K562 (cell line): ENCODE data around the gene MAN1B1. TPM values are rescaled to one million over a fixed set of nuclear protein-coding genes. Genes with fewer than 3 reads are reported as not detected.

Experiments
- ATAC-seq: fragments of 200-7000 bp; cut with Tn5 transposase; 3 replicates; pipeline ENCODE4 v1.9.1; 2020; ENCODE audit warnings: moderate library complexity
- BruUV-seq: library from RNA; stranded (reverse); fragments of 400-500 nt; replicated peaks from 2 replicates; lab custom pipeline; 2021; lab: Mats Ljungman, UMichigan
- CTCF ChIA-PET: fragments of 300-600 bp; formaldehyde crosslinking; extraction: SDS; loops from one replicate; lab custom pipeline; 2021; ENCODE audit warnings: low intra/inter-chr PET ratio; lab: Yijun Ruan, JAX
- POLR2A ChIA-PET: fragments of 300-600, 350-650 bp; sonication (Branson Sonifier 250); formaldehyde crosslinking; extraction: SDS; loops from one replicate; lab custom pipeline; 2021; ENCODE audit warnings: antibody characterized with exemption, inconsistent platforms; lab: Yijun Ruan, JAX
- DNase-seq, 4 experiments: peaks; one replicate each; pipeline versions ENCODE4 v3.0.0 to v3.0.0-alpha.2; 2011 to 2018; ENCODE audit warnings: low spot score in 3 of 4, mixed read lengths in 3 of 4; ENCODE audit errors: extremely low read depth in 1 of 4
- FAIRE-seq: peaks from 2 replicates; lab custom pipeline; 2011; peaks lifted over from hg19 to GRCh38; lab: Jason Lieb, UNC
- H2AFZ ChIP-seq: 2 replicates; pipeline ENCODE4 v1.6.0; 2011; ENCODE audit warnings: low read depth, low read length, control low read depth, inconsistent platforms
- H3K27ac ChIP-seq: fragments of 200-600 bp; 3 replicates; pipeline ENCODE4 v1.8.0; 2011; ENCODE audit warnings: low read depth, mild to moderate bottlenecking, control low read depth, inconsistent platforms, low read length, moderate library complexity, mixed read lengths; ENCODE audit errors: extremely low read depth
- H3K27me3 ChIP-seq, 2 experiments: fragments of 300-600 bp in 1 of 2; 2 replicates in 1 of 2; 3 replicates in 1 of 2; pipeline versions ENCODE4 v1.6.0 to v1.8.0; 2011; ENCODE audit warnings: inconsistent platforms in 2 of 2, low read length in 2 of 2, mild to moderate bottlenecking in 1 of 2, mixed read lengths in 1 of 2, moderate library complexity in 1 of 2; ENCODE audit not compliant: control insufficient read depth in 2 of 2, insufficient read depth in 2 of 2
- H3K36me3 ChIP-seq: fragments of 300-600 bp; 3 replicates; pipeline ENCODE4 v1.8.0; 2011; ENCODE audit warnings: mild to moderate bottlenecking, low read length, inconsistent platforms; ENCODE audit not compliant: control insufficient read depth, insufficient read depth
- H3K4me1 ChIP-seq, 2 experiments: fragments of 200-600 bp in 1 of 2; replicated peaks in 1 of 2; 2 replicates in 1 of 2; 3 replicates in 1 of 2; pipeline versions ENCODE4 v1.5.1 to v1.8.0; 2011; ENCODE audit warnings: inconsistent platforms in 2 of 2, low read length in 2 of 2, mild to moderate bottlenecking in 1 of 2, mixed read lengths in 1 of 2, moderate library complexity in 1 of 2; ENCODE audit not compliant: control insufficient read depth in 2 of 2, insufficient read depth in 2 of 2
- H3K4me2 ChIP-seq: 2 replicates; pipeline ENCODE4 v1.6.1; 2011; ENCODE audit warnings: low read length, control low read depth, inconsistent platforms, mixed read lengths; ENCODE audit not compliant: insufficient read depth
- H3K4me3 ChIP-seq: fragments of 200-600 bp; sonication (generic), shearing (Covaris generic); 2 replicates; pipeline ENCODE4 v1.5.1; 2016; ENCODE audit warnings: control low read depth, inconsistent platforms
- H3K79me2 ChIP-seq: fragments of 200-600 bp; 3 replicates; pipeline ENCODE4 v1.8.0; 2011; ENCODE audit warnings: low read length, inconsistent platforms; ENCODE audit not compliant: control insufficient read depth, insufficient read depth
- H3K9ac ChIP-seq, 2 experiments: 2 replicates each; pipeline versions ENCODE4 v1.6.0 to v1.6.1; 2011; ENCODE audit warnings: low read depth in 2 of 2, low read length in 2 of 2, control low read depth in 1 of 2, inconsistent platforms in 1 of 2, mild to moderate bottlenecking in 1 of 2, mixed read lengths in 1 of 2; ENCODE audit not compliant: insufficient read depth in 1 of 2
- H3K9me1 ChIP-seq: one replicate; pipeline ENCODE4 v1.6.0; 2011; ENCODE audit warnings: inconsistent platforms, mild to moderate bottlenecking, low read length, moderate library complexity; ENCODE audit not compliant: control insufficient read depth, insufficient read depth
- H3K9me3 ChIP-seq: replicated peaks from 2 replicates; pipeline ENCODE4 v1.5.1; 2011; ENCODE audit warnings: low read depth, low read length, inconsistent platforms; ENCODE audit not compliant: control insufficient read depth, insufficient read depth
- H4K20me1 ChIP-seq: replicated peaks from 2 replicates; pipeline ENCODE4 v1.6.1; 2011; ENCODE audit warnings: low read length, inconsistent platforms, mixed read lengths; ENCODE audit not compliant: control insufficient read depth, insufficient read depth
- CBX2 ChIP-seq: fragments of 200-600 bp; sonication (generic); IDR thresholded peaks from one replicate; pipeline ENCODE4 v1.6.1; 2012; ENCODE audit warnings: mild to moderate bottlenecking, low read length, inconsistent platforms; ENCODE audit not compliant: insufficient read depth, poor library complexity, severe bottlenecking
- ESRRB ChIP-seq: fragments of 250-450 bp; sonication (Bioruptor Pico); IDR thresholded peaks from 2 replicates; pipeline ENCODE4 v1.5.0; 2020; ENCODE audit warnings: mild to moderate bottlenecking, moderate library complexity, borderline replicate concordance
- HDGF ChIP-seq: fragments of 450-650 bp; IDR thresholded peaks from 2 replicates; pipeline ENCODE4 v1.6.1; 2016
- HMG20B ChIP-seq: fragments of 250-450 bp; sonication (Bioruptor Pico); IDR thresholded peaks from 2 replicates; pipeline ENCODE4 v1.5.0; 2021; ENCODE audit warnings: mild to moderate bottlenecking
- LARP7 ChIP-seq: fragments of 450-650 bp; IDR thresholded peaks from 2 replicates; pipeline ENCODE4 v1.6.1; 2016
- MECOM ChIP-seq: fragments of 250-450 bp; sonication (Bioruptor Pico); IDR thresholded peaks from 2 replicates; pipeline ENCODE4 v1.8.0; 2022; ENCODE audit warnings: inconsistent platforms
- PHF21A ChIP-seq: fragments of 450-650 bp; IDR thresholded peaks from 2 replicates; pipeline ENCODE4 v1.6.1; 2017; ENCODE audit warnings: low read depth, borderline replicate concordance
- POLR2AphosphoS5 ChIP-seq: IDR thresholded peaks from 2 replicates; pipeline ENCODE4 v1.6.1; 2011; ENCODE audit warnings: mild to moderate bottlenecking, low read depth, low read length, moderate library complexity; ENCODE audit not compliant: control insufficient read depth, insufficient read depth
- SNRNP70 ChIP-seq: fragments of 200-400 bp; formaldehyde crosslinking; optimal IDR thresholded peaks from 2 replicates; pipeline ENCODE3; 2017; ENCODE audit warnings: low read depth, low read length
- USF2 ChIP-seq: sonication (generic); formaldehyde crosslinking; IDR thresholded peaks from 2 replicates; pipeline ENCODE4 v1.5.0; 2020; ENCODE audit warnings: missing genetic modification reagents
- ZHX1 ChIP-seq: fragments of 150-350 bp; conservative IDR thresholded peaks from 2 replicates; pipeline ENCODE4 v1.6.1; 2014; ENCODE audit warnings: low read length
- ZNF124 ChIP-seq: sonication (generic); formaldehyde crosslinking; IDR thresholded peaks from 2 replicates; pipeline ENCODE4 v1.8.1; 2022; ENCODE audit warnings: missing genetic modification reagents
- ZNF175 ChIP-seq: fragments of 200-800 bp; sonication (Bioruptor generic); IDR thresholded peaks from 2 replicates; pipeline ENCODE4 v1.6.1; 2016; ENCODE audit warnings: low read depth, mild to moderate bottlenecking, missing genetic modification characterization, missing compliant biosample characterization
- WGBS: fragments of 100-300 bp; shearing (Covaris generic); methylation state at CpG from one replicate; pipeline ENCODE4 v1.1.6; 2016; ENCODE audit warnings: low coverage, mixed read lengths; ENCODE audit not compliant: insufficient coverage; ENCODE audit errors: missing lambda C conversion rate; 5-methylcytosine and 5-hydroxymethylcytosine counted together
- in situ Hi-C: fragments of 300-500 bp; cut with MboI; formaldehyde crosslinking; loops from 4 replicates; pipeline ENCODE4 v1.15.0; 2018; ENCODE audit warnings: inconsistent platforms, mixed read lengths
- intact Hi-C: fragments of 100-400 bp; cut with micrococcal nuclease; formaldehyde crosslinking; loops from 2 replicates; pipeline ENCODE4 v1.14.2; 2022
- polyA plus RNA-seq, 8 experiments: library from polyadenylated mRNA; depleted of rRNA in 4 of 8; stranded (reverse) in 5 of 8; unstranded in 3 of 8; fragments of >200 nt; fragmentation: Nextera tagmentation in 2 of 8; fragmentation: Illumina TruSeq in 1 of 8; extraction: Ambion mirVana in 2 of 8; extraction: Trizol in 1 of 8; gene quantifications; 2 replicates each; pipeline versions ENCODE4 v1.2.1 to v1.2.3, GENCODE V29; 2011 to 2014; ENCODE audit warnings: inconsistent platforms in 1 of 8, missing spikeins in 1 of 8
- total RNA-seq, 7 experiments: library from RNA; depleted of rRNA in 6 of 7; stranded (reverse); fragments of >200 nt in 6 of 7; fragmentation: Illumina TruSeq in 2 of 7; extraction: Trizol in 2 of 7; gene quantifications; 2 replicates each; pipeline versions ENCODE4 v1.2.1 to v1.2.3, GENCODE V29; 2011 to 2021; ENCODE audit warnings: low replicate concordance in 1 of 7
- TF ChIP-seq, protein P1 (sequence below): fragments of 250-450 bp; sonication (Bioruptor Pico); IDR thresholded peaks from 2 replicates; pipeline ENCODE4 v1.4.0; 2020; ENCODE audit warnings: mild to moderate bottlenecking, moderate library complexity

The MAN1B1 gene
- total and polyA plus RNA-seq, 9 of the 15 experiments (the other 6 are each of a cell fraction or from before 2014, with no cell fraction given) = 0.55 to 36.6 (median 27.3) TPM

DNA sequence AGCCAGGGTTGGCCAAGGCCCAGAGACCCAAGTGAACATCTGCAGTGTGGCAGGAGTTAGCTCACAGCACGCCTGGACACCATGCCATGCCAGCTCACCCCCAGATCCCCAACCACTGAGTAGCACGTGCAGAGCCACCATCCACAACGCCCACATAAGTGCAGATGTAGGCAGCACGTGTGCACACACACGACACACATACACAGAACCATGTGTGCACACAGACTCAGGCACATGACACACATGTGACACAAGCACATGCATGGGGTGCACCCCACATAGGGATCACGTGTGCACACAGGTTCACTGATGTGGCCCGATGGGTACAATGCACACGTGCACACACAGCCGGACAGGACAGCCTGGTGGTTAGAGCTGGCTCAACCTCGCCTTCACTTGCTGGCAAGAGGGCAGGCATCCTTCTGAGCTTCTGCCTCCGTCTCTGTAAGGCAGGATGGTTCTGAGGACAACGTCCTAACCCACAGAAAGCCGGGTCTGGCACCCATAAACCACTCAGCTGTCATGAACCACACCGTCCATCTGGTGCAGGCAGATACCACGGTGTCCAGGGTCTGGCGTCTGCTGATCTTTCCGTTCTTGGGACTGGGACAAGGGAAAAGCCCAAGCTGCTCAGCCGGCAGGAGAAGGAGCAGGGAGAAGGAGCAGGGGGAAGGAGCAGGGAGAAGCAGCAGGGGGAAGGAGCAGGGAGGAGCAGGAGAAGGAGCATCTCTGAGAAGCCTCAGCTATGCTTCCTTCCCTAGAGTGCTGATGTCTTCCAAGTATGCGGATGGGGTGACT is 71.0 kb downstream of the MAN1B1 start:
- peak in 3 of 4 experiments; percentile 47 to 62 (median 54) for DNase-seq
- H3K9me3 ChIP-seq = no peaks in the 10 kb centered on the region; the same call in 1 of the 2 replicates
- in situ Hi-C loops = no loop called here
- no peaks in the 10 kb centered on the region for H3K36me3 ChIP-seq
- peak; percentile 13; the same call in 2 of the 3 replicates for ATAC-seq
- FAIRE-seq = peak; percentile 85
- peak overlapping the region; percentile 49 for H2AFZ ChIP-seq
- peak overlapping the region in 1 of 2 experiments; percentile 57; a peak in 2 of 4 replicates for H3K9ac ChIP-seq
- ChIA-PET POLR2A (interaction anchor here (0.7 to 1.4 kb wide), 4 partner anchors 8 to 83 kb away, joined by 3 to 5 read pairs (median 3); partner anchors contain the start of gene TUBB4B), CTCF (no interaction called here)
- H3K79me2 ChIP-seq = no peaks in the 10 kb centered on the region
- H3K27ac ChIP-seq = no peak overlapping the region; the same call in 2 of the 3 replicates
- H3K27me3 ChIP-seq = no peaks in the 10 kb centered on the region; a peak in 1 of 5 replicates
- H4K20me1 ChIP-seq = 0 out of 2 replicates have a peak, but pooled peaks cover 8% of the 10 kb centered on the region
- H3K4me3 ChIP-seq = no peak overlapping the region
- peak overlapping the region; percentile 58; the same call in 1 of the 2 replicates for H3K4me2 ChIP-seq
- no TSS peak for BruUV-seq
- H3K4me1 ChIP-seq = peaks cover 18 to 69% of the 10 kb centered on the region in 2 experiments; a peak in 4 of 5 replicates
- WGBS = 15% methylated on average over 18 of the region's 19 CpGs
- H3K9me1 ChIP-seq = no peaks in the 10 kb centered on the region
- intact Hi-C loops = no loop called here
- TF ChIP-seq PHF21A (no peak), ZNF175 (no peak), ZNF124 (CRISPR knock-in tag) (no peak), CBX2 (no peak), POLR2AphosphoS5 (peak; percentile 38; the same call in 1 of the 2 replicates), LARP7 (no peak), ESRRB (no peak), SNRNP70 (no peak), HMG20B (CRISPR knock-in tag) (no peak), HDGF (no peak), USF2 (peak; percentile 47), MECOM (CRISPR knock-in tag) (no peak), ZHX1 (no peak)
- TF ChIP-seq, protein P1, sequence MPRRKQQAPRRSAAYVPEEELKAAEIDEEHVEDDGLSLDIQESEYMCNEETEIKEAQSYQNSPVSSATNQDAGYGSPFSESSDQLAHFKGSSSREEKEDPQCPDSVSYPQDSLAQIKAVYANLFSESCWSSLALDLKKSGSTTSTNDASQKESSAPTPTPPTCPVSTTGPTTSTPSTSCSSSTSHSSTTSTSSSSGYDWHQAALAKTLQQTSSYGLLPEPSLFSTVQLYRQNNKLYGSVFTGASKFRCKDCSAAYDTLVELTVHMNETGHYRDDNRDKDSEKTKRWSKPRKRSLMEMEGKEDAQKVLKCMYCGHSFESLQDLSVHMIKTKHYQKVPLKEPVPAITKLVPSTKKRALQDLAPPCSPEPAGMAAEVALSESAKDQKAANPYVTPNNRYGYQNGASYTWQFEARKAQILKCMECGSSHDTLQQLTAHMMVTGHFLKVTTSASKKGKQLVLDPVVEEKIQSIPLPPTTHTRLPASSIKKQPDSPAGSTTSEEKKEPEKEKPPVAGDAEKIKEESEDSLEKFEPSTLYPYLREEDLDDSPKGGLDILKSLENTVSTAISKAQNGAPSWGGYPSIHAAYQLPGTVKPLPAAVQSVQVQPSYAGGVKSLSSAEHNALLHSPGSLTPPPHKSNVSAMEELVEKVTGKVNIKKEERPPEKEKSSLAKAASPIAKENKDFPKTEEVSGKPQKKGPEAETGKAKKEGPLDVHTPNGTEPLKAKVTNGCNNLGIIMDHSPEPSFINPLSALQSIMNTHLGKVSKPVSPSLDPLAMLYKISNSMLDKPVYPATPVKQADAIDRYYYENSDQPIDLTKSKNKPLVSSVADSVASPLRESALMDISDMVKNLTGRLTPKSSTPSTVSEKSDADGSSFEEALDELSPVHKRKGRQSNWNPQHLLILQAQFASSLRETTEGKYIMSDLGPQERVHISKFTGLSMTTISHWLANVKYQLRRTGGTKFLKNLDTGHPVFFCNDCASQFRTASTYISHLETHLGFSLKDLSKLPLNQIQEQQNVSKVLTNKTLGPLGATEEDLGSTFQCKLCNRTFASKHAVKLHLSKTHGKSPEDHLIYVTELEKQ (CRISPR knock-in tag) = no peak
